Epithelial cell of proximal tubule (primary cell): ENCODE measurements around the gene CXCL14. TPM values are rescaled to one million over a fixed set of nuclear protein-coding genes. Genes with fewer than 3 reads are reported as not detected.

Experiments used
- DNase-seq: peaks from one replicate; pipeline ENCODE4 v3.0.0-alpha.2; 2011; ENCODE audit warnings: low read depth
- H3K4me3 ChIP-seq: 2 replicates; pipeline ENCODE4 v1.5.1; 2011; ENCODE audit warnings: low read depth, mild to moderate bottlenecking, low read length
- CTCF ChIP-seq: conservative IDR thresholded peaks from 2 replicates; pipeline ENCODE4 v1.5.1; 2012; ENCODE audit warnings: low read depth, mild to moderate bottlenecking, low read length
- total RNA-seq: library from RNA; depleted of rRNA; stranded (reverse); fragments of >200 nt; gene quantifications from 2 replicates; pipeline ENCODE4 v1.2.3, GENCODE V29; 2015

Gene CXCL14
- total RNA-seq, 1 donor from 2014 or later = 0.06 TPM

DNA sequence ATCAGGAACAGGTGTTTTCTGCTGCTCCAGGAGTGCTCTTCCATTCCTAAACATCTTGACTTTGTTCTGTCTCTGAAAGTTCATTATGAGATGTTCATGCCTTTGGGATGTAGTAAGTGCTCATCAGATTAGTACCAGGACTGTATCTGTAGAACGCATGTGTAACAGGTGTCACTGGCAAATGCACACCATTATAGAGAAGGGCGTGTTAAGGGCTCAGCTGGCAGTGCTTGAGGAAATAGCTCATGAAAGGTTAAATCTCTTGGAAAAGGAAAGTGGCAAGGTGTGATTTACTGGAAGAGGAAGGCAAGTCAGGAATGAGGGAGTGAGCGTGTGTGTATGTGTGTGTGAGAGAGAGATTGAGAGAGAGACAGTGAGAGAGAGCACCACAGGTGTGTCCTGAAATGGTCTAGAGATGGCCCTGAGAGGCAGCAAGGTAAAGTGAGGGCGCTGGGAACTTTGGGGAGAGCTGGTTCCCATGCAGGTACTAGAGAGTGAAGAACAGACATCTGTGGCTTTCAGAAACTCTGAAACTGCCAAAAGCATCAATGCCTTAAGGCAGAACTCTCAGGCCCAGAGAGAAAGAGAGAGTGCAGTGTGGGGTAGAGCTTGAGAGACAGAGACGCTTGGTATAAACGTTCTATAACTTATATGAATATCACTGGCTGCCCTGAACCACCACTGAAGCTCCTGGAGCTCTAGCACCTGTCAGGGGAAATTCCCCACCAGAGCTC is 13.7 kb upstream of the CXCL14 start:
- no peak for DNase-seq
- TF ChIP-seq CTCF = no peak

GRCh38 chr5:135591277-135591676 is 12.5 kb upstream of the CXCL14 start:
- TF ChIP-seq CTCF = no peak
- DNase-seq = no peak
- H3K4me3 ChIP-seq = no peak overlapping the region

More for the DNA sequence above, 13.7 kb upstream of the CXCL14 start:
- H3K4me3 ChIP-seq = no peak overlapping the region

DNA sequence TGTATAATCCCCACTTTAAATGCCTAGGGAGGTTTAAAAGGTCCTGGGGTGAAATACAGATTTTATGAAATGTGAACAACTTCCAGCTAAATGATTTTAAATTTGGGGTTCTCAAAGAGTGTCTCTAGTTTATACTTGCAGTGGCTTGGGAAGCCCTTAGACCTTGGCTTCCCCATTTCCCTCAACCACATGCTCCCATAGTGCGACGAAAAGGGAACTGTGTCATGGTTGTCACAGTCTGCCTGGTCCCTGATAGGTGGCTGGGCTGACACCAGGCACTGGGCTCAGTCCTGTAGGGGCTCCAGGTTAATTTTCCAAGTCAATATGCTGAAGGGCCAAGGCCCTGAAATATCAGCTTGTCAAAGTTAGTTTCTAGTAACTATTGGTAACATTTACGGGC is 10.4 kb upstream of the CXCL14 start:
- no peak for TF ChIP-seq CTCF

GRCh38 chr5:135587721-135588663 is 9.2 kb upstream of the CXCL14 start:
- TF ChIP-seq CTCF = no peak
- no peak overlapping the region for H3K4me3 ChIP-seq
- no peak for DNase-seq

More for the DNA sequence above, 10.4 kb upstream of the CXCL14 start:
- no peak overlapping the region for H3K4me3 ChIP-seq
- no peak for DNase-seq

DNA sequence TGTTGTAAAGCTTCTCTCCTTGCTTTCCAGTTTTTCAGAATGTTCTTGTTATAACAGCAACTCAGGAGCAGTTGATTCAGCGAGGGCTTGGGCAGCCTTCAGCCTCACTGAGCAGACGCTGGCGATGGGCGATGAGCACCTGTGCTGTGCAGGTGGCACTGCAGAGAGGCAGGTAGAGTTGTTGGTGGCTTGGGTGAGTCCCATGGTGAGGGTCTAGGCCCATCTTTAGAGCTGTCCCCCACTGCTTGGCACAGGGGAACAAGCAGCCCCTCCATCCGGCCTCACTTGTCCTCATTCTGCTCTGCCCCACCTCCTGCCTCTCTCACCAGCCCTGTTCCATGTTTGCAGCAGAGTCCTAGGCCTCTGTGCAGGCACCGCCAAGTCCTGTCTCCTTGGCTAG is 6.1 kb upstream of the CXCL14 start:
- no peak for DNase-seq
- H3K4me3 ChIP-seq = no peak overlapping the region
- no peak for TF ChIP-seq CTCF

- TF ChIP-seq CTCF = no peak
- no peak overlapping the region for H3K4me3 ChIP-seq
- DNase-seq = no peak
These were observed 5.5 kb upstream of the CXCL14 start for GRCh38 chr5:135584276-135584675.
